Right renal cortex interstitium (tissue), 3 donors: ENCODE results near the gene LYSMD3. TPM values are rescaled to one million over a fixed set of nuclear protein-coding genes. Genes with fewer than 3 reads are reported as not detected.
A peak's percentile ranks its signal among the peaks of the same experiment; 100 is the strongest.

ENCODE experiments used
- DNase-seq, 3 donors: peaks; one replicate each; pipeline ENCODE4 v3.0.0-alpha.2; 2013; ENCODE audit warnings: low read depth in 3 of 3, low spot score in 2 of 3
- polyA plus RNA-seq, 3 donors: library from polyadenylated mRNA; unstranded; fragments of 120-200 nt; gene quantifications; one replicate each; pipeline ENCODE4 v1.2.1, GENCODE V29; 2013; ENCODE audit not compliant: insufficient read length in 3 of 3

The LYSMD3 gene
- polyA plus RNA-seq, 3 donors = 31.4 to 32.4 (median 31.8) TPM

DNA sequence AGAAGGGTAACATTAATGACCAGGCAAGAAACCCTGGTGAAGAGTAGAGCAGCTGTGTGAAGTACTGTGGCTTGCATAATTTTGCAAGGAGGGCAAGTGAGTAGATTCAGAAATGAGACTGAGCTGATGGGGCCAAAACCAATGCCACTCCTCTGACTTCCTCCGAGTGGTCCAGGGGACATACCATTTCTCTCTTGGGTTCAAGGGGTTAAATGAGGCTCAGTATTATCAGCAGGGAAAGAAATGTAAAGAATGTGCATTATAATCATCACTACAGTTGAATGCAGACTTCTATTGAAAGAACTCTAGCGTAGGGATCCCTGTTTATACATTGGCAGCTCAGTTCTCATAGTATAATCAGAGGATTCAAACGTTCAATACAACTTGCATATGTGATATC is 44.8 kb downstream of the LYSMD3 start:
- DNase-seq = no peak

DNA sequence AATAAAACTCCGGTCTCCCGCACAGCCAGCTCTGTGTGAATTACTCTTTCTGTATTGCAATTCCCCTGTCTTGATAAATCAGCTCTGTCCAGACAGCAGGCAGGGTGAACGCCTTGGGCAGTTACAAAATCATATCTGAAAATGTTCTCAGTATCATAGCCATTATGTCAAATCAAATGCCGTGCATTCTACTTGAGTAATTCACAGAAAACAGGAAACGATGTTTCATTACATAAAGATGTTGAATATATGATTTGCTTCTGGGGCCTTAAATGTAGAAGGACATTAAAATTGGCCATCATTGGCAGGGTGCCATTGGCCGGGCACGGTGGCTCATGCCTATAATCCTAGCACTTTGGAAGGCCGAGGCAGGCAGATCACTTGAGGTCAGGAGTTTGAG is 46.2 kb downstream of the LYSMD3 start:
- no peak for DNase-seq

DNA sequence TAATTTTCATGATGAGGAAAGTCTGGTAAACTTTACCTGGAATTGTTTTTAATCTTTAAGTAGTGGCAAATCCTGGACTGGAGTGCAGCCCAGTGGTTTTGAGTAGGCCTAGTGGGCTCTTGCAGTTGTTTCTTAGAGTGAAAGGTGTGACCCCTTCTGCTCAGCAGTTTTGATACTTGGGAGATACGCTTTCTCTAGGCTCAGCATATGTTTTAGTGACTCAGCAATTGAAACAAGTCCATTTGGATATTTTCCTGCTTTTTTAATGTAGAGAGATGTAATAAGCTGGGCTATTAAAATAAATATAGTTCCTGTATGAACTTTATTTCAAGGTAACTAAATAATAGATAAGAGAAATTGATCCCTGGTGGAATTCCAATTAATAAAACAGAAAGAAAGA is 48.7 kb downstream of the LYSMD3 start:
- no peak for DNase-seq

DNA sequence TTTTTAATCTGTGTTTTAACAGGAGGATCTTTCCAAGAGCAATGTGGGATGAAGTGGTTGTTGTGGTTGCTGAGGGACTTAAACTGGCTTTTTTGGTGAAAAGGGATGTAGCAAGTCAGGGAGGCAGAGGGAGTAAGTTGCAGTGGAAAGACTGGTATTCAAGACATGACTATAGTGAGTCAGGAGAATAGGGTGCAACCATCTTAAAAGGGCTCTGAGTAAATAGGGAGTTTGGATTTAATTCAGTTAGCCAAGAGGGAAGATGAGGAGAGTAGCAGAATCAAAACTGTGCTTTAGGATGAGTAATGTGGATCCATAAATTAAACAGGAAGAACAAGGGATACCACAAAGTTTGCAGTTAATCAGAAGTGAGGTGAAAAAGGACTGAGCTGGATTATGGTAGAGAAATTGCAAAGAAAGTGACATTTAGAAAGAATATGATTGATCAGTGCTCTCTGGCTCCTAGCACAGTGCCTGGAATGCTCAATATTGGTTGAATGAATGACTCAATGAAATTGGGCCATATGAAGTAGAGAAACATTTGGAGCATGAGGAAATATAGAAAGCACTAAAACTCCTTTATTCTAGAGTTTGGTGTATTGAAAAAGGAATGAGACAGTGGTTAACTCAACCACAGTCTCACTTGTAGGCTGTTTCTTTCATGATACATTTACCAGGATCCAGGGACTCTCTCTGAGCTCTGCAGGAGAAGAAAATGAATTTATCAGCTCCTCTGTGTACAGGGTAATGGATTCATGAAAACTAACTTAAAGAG is 49.6 kb downstream of the LYSMD3 start:
- no peak for DNase-seq

DNA sequence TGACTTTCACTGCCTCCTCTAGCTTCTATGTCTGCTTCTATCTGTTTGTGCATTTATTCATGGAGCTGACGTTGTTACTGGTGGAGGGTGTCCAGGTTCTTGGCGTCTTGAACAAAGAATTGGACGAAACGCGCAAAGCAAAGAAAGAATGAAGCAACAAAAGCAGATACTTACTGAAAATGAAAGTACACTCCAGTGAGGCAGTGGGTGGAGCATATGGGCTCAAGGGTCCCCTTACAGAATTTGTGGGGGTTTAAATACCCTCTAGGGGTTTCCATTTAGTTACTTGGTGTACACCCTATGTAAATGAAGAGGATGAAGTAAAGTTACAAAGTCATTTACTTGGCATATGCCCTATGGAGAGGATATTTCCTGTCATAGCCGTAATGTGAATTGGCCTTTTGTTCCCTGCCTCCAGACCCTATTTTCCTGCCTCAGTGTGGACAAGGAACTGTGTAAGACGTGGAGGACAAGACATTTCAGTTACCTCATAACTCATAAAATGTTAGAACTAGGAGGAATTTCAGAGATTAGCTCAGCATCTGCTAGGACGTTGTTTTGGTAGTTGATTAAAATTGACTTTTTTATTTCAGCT is 51.7 kb downstream of the LYSMD3 start:
- DNase-seq = no peak

DNA sequence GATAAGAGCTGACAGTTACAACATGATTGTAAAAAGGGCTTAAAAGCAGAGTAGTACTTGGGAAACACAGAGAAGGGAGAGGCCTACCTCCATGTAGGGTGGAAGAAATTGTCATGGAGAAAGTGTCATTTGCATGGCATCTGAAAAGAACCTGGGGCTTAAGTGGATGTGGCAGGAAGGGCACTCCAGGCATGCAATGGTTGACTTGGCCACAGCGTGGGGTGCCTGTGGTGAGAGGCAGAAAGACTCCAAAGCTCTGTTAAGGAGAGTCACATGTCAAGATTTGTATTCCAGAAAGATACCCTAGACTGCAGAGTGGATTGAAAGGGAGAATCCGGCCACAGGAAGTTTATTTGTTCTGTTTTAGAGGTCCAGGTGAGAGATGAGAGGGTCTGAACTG is 52.3 kb downstream of the LYSMD3 start:
- no peak for DNase-seq

DNA sequence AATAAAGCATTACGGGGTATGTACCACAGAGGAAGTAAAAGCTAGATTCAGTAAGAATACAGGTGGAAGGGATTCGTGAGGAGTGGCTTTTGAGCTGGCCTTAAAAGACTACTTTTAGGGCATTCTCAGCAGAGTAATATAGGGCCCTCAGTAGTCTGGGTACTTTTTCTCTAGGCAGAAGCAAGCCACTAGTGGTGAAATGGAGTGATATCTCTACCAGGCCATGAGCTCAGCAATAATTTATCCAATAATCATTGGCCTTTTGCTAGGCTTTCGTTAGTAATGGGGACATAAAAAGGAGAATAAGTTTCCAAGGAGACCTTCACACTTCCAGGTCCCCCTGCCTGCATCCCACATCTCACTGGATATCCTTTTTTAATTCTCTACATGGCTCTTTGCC is 53.0 kb downstream of the LYSMD3 start:
- no peak for DNase-seq

DNA sequence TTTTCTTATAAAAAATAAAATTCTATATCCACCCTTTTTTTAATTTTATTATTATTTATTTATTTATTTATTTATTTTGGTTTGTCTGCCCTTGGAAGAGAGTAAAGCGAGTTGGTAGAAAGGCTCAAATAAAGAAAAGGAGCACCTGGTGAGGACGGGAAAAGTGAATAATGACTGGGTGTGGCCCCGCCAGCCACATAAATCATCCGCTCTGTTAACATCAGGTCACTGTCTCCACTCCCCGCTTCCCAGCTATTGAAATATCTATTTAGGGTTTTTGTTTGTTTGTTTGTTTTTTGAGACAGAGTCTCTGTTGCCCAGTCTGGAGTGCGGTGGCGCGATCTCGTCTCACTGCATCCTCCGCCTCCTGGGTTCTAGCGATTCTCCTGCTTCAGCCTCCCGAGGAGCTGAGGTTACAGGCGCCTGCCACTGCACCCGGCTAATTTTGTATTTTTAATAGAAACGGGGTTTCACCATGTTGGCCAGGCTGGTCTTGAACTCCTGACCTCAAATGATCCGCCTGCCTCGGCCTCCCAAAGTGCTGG is 53.9 kb downstream of the LYSMD3 start:
- DNase-seq = no peak

DNA sequence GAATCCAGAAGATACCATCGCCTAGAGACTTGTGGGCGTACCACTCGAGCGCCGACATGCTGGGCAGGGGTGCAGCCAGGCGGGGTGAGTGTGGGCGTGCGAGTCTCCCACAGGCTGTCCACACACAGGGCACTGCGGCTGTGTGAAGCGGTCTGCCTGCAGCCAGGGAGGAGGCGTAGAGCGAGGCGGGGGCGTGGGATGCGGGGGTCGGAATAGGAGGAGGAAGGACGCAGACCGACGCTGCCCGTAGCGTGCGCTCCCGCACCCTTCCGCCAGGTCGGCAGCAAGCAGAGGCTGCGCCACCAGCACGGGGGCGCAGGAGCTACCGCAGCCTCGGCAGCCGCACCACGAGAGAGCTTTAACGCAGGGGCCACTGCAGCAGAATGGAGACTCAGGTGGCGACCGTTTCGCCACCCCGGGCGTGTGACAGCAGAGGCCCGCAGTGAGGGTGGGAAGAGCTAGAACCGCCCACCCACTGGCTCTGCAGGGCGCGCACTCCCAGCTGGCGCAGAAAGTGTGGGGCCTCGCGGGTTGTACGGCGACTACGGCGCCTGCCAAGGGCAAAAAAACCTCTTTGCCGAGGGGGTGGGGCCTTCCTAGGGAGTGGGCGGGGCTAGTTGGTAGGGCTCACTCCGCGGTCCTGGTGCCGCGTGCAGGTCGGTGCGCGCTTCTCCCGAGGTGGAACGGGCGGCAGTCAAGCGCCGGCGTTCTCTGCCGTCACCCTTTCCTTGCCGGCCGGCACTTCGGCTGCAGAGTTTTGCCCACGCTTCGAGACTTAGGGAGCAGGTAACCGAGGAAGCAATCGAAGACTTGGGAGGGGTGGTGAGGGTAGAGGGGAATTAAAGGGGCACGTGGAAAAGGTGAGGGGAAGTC is 54.9 kb downstream of the LYSMD3 start, which contains the start of the genes MBLAC2 and POLR3G:
MBLAC2 (minus strand) TSS at position 537 of the 873 bp plus-strand sequence; CDS start at position 58, 479 bp downstream.
POLR3G (plus strand) TSS at position 630 of the 873 bp plus-strand sequence. CDS start 10,704 bp downstream, outside the sequence.
- DNase-seq = peak; percentile 68 to 82 (median 75)

DNA sequence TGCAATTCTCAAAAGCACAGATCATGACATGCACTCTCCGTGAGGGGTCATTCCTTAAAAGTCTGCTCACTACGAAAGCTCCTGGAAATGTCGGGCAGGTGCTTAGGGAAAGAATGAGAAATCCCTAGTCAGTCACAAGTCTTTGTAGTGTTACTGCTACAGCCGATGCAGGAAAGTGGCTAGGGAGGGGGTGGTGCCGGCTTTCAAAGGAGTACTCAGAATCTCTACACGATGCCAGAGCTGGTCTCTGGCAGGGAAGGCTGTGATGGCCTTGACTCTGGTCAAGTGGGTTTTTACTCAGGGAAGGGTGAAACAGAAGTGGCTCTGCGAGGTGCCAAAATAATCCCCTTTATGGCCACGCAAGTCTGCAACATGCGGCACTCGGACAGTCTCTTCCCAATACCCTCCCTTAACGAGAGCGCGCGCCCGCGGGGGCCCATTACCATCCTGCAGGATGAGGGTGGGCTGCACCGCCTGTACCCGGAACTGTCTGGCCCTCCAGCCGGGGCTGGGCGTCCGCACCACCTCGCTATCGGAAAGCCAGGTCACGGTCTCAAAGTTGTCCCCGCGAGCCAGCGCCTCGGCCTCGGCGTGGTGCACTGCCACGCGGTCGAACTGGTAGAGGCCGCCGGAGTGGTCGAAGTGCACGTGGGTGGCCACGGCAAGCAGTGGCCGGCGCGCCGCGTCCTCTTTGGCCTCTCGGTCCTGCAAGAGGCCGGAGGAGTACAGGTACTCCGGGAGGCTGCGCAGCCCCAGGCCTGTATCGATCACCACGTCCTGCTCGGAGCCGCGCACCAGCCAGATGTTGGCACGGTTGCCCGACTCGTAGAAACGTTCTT is 55.8 kb downstream of the LYSMD3 start:
- DNase-seq = peak in 2 of 3 donors; percentile 10 to 43

DNA sequence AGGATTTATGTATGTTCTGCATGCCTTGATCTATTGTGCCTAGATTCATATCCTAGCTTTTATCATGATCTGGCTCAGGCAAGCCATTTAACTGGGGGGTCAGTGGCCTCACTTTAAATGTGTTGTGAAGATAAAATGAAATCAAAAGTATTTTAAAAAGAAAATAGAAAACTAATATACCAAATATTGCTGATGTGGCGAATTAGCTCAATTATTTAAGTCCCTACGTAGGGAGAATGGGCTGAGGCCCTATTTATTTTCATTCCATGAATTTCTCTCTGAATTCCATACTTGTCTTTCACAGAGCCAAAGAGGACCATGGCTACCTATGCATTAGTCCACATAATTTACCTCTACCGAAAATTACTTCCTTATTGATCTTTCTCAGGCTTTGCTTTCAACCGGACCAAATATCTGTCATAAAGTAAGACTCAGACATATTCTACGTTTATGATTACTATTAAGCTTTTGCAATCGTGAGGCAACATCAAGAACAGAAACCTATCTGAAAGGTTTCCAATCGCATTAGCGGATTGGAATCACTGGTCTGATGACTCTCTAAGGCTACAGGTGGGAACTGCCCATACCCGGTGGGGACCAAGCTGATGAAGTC is 56.5 kb downstream of the LYSMD3 start:
- no peak for DNase-seq

Other genes with a start within 250 kb of the LYSMD3 start
- gene CETN3, start 119.8 kb downstream of the LYSMD3 start, polyA plus RNA-seq = 10 to 100 TPM; 82.7 to 97.3 (median 84.4) TPM
- gene MBLAC2, start 54.8 kb downstream of the LYSMD3 start, polyA plus RNA-seq = 10 to 100 TPM; 10.2 to 10.7 (median 10.7) TPM
- gene POLR3G, start 54.7 kb downstream of the LYSMD3 start, polyA plus RNA-seq = 1 to 10 TPM; 1.8 to 2.9 (median 2.2) TPM
- 10 to 100 TPM; 10.2 to 14.8 (median 10.6) TPM for gene ADGRV1, start 29.2 kb upstream of the LYSMD3 start, polyA plus RNA-seq